Heart left ventricle (tissue), 13 donors: ENCODE data around the gene PPP2R3A.

ENCODE experiments used
- POLR2A ChIP-seq, 2 donors: fragments of 450-650 bp; IDR thresholded peaks; one replicate each; pipeline ENCODE4 v1.6.1; 2017; ENCODE audit warnings: antibody characterized with exemption in 2 of 2, mild to moderate bottlenecking in 2 of 2, moderate library complexity in 2 of 2
- TF ChIP-seq, protein P1 (sequence below), 12 donors: fragments of 200-600 bp; sonication (generic) in 4 of 12; IDR thresholded peaks; one replicate each; pipeline versions ENCODE4 v1.5.0 to v1.8.0; 2018 to 2022; ENCODE audit warnings: antibody characterized with exemption in 12 of 12, mild to moderate bottlenecking in 5 of 12
- donor health status: ischemic (EF 13 %, LVEDD 7.1; RV severe dilation, severe dysfunction).
- donor health status: DM: no; HTN: yes; CAD: no.
- donor health status: DM: no; HTN: no; CAD: no.
- donor health status: ischemic (EF 25% LVEDD 6.9; RV normal size, moderate dysfunction).
- donor health status: ischemic (EF 25% LVEDD 5.7; RV mildly dilated, moderate dysfunction).
- donor health status: ischemic (EF 35%, LVEDD 5.7; RV mildly dilated, moderate dysfunction).
- donor health status: nonischemic (EF 11% LVEDD 7.7; RV severe dilation, severe dysfunction).
- donor health status: DM: yes; HTN: yes; CAD: no.
- donor health status: PGD.
- donor health status: ischemic (EF 29% LVEDD 5.4; RV normal size, mild dysfunction).
- donor health status: nonischemic (EF 23%, LVEDD 6.1; RV moderate dilation, normal function).

DNA sequence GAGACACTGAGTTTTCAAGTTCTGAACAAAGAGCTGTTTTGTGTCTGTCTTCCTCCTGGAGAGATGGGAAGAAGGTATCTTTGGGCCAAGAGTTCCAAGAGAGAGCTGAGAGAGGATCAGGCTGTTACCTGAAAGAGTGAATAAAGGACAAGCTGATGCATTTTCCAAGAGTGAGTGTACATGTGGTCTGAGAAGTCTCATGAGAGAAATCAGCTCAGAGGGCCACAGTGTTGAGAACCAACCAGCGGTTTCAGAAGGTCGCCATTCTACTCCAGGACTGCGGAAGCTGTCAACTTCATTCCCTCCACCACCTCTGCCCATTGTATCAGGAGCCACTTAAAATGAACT, 42.7 kb upstream of the PPP2R3A start:
- TF ChIP-seq, protein P1, sequence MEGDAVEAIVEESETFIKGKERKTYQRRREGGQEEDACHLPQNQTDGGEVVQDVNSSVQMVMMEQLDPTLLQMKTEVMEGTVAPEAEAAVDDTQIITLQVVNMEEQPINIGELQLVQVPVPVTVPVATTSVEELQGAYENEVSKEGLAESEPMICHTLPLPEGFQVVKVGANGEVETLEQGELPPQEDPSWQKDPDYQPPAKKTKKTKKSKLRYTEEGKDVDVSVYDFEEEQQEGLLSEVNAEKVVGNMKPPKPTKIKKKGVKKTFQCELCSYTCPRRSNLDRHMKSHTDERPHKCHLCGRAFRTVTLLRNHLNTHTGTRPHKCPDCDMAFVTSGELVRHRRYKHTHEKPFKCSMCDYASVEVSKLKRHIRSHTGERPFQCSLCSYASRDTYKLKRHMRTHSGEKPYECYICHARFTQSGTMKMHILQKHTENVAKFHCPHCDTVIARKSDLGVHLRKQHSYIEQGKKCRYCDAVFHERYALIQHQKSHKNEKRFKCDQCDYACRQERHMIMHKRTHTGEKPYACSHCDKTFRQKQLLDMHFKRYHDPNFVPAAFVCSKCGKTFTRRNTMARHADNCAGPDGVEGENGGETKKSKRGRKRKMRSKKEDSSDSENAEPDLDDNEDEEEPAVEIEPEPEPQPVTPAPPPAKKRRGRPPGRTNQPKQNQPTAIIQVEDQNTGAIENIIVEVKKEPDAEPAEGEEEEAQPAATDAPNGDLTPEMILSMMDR (IDR thresholded peaks at IDR 0.05) = no peak
- no peak for TF ChIP-seq POLR2A (IDR thresholded peaks at IDR 0.05)
